ENCODE measurements around the gene STN1.

Gene STN1, protein sequence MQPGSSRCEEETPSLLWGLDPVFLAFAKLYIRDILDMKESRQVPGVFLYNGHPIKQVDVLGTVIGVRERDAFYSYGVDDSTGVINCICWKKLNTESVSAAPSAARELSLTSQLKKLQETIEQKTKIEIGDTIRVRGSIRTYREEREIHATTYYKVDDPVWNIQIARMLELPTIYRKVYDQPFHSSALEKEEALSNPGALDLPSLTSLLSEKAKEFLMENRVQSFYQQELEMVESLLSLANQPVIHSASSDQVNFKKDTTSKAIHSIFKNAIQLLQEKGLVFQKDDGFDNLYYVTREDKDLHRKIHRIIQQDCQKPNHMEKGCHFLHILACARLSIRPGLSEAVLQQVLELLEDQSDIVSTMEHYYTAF

DNA sequence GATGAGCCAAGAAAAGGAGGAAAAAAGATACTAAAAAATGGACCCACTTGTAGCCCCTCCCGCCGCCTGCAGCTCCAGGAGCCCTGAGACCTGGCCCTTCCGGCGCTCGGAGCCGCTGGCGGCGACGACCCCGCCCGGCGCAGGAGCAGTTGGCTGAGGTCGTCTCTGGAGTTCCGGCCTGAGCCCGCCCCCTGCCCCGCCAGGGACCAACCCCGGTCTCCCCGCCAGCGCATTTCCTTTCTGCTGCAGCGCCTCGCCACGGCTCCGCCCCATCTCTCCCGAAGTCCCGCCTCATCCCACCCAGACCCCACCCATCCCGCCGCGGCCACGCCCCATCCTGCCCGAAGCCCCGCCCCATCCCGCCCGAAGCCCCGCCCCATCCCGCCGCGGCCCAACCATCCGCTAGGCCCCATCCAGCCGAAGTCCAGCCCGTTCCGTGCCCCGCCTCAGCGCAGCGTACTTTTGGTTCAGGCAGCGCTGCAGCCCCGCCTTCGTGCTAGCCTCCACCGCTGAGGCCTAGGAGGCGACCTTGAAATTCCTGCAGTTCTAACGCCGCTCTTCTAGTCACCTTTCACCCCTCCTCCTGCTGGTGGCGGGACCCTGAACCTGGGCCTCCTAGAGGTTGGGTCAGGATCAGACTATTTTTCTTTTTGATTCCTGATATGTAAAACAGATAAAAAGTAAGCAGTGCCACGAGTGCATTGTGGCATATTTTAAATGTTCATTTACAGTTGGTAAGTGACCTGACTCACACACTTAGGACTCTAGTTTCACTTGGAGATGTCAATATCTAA lies at the start of gene STN1:
STN1 (minus strand) TSS at position 132 of the 794 bp plus-strand sequence. CDS start 590 bp downstream, outside the sequence.
- DNase-seq (ENCODE audit: low read depth) = peak; percentile 96

DNA sequence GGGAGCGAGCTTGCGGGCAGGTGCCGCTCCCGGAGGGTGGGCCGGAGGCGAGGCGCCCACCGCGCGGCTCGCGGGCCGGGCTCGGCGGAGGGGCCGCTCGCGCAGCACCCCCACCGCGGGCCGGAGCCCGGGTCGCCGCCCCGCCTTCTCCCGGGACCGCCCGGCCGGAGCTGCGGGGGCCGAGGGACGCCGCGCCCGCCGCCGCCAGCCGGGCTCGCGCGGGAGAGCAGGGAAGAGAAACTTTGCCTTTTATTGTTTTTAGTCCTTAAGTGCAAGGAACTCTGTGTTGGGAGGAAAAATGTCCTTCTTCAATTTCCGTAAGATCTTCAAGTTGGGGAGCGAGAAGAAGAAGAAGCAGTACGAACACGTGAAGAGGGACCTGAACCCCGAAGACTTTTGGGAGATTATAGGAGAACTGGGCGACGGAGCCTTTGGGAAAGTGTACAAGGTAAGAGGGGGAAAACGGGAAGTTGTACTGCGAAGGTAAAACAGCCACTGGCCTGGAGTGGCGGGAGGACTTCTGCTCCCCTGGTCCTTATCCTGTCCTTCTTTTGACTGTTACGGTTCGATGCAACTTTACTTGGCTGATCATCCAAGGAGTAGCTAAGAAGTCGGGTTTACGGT lies 49.6 kb upstream of the STN1 start:
- no peak for DNase-seq (ENCODE audit: low read depth)

DNA sequence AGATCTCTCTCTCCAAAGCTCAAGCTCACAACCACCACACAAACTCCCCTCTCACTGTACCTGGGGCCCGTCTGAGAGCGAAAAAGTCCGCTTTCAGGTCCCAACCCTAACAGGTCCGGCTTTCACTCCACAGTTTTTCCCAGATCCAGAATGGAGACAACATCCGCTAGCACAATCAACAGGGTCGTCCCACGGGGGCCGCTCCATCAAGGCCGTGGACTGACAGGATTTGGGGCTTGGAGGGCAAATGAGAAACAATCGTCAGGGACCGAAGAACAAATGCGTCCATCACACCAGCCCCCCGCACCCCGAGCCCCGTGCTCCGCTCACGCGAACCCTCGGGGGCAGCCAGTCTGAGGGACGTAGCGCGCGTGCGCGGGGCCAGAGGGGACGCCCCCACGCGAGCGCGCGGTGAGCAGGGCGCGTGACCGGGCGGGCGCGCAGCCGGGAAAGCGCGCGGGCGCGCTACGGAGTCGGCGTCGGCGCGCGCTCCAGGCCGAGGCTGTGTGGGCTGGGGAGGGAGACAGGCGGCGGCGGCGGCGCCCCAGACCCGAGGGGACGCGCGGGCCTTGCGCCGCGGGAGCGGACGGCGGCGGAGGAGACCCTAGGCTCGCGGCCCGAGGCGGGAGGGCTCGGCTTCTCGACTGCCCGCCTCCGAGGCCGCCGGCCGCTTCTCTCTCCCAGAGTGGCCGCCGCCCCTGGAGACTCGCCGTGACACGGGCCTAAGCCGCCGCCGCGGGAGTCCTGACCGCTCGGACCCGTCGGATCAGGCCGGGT lies 48.9 kb upstream of the STN1 start, which contains the start of gene SLK:
SLK (plus strand) TSS at position 470 of the 777 bp plus-strand sequence. CDS start 606 bp downstream, outside the sequence.
- peak; percentile 87 for DNase-seq (ENCODE audit: low read depth)

DNA sequence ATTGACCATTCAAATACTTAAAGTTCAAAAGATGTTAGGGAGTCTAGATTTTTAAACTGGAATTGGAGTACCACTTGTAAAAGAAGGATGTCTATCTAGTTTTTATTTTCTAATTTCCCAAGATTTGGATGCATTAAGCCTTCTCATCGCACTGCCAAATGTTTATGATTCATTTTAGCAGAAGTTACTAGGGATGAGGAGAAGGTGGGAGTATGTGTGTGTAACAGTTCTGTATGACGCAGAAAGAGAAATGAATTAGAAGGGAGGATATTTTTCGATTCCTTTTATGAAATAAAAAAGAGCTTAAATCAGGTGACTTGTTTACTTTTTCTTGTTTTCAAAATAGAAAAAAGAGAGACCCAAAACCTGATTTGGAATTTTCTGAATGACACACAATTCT lies 42.1 kb upstream of the STN1 start:
- DNase-seq (ENCODE audit: low read depth) = no peak

DNA sequence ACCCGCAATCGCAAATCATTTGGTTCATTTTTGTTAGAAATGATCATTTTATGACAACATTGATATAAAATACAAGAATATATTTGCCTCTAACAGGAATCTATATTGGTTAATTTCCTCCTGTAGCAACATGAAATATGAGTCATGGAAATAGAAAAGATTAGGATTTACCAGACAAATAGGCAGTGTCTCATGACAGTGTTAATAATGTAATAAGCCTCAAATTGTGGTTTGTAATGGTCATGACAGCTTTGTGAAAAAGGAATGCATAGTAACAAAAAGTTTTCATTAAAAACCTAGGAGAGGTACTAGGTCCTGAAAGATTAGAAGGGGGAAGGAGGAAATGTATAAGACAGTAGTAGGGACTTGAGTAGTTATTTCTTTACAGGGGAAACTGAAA lies 41.0 kb upstream of the STN1 start:
- no peak for DNase-seq (ENCODE audit: low read depth)

DNA sequence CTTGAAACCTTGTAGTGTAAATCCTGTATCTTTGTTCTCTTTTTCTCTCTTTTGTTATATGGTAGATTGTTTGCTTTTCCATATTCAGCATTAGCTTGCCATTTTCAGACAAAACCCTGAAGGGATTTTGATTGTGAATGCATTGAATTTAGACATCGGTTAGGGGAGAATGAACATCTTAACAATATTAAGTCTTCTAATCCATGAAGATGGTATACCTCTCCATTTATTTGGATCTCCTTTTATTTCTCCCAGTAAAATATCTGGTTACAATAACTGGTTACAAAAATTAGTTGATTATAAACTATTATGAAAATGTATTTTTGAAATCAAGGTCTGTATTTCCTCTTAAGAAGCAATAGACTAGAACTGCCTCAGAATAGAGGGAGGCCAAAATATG lies 36.6 kb upstream of the STN1 start:
- no peak for DNase-seq (ENCODE audit: low read depth)

DNA sequence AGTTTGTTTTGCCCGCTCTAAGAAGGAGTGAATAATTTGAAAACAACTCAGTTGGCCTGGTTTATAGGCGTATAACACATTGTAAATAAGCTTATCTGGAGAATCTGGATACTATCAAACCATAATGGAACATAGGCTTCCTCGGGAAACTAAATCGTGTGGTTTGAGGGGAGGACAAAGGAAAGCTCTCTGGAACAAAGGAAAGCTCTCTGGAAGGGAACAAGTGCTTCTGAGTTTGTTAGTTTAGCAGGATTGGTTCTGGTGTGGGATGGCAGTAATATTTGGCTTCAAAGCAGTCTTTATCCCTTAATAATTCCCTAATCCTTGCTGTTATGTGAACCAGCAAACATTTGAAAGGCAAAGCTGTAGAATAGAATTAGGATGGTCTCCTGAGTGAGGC lies 34.0 kb upstream of the STN1 start:
- DNase-seq (ENCODE audit: low read depth) = no peak

DNA sequence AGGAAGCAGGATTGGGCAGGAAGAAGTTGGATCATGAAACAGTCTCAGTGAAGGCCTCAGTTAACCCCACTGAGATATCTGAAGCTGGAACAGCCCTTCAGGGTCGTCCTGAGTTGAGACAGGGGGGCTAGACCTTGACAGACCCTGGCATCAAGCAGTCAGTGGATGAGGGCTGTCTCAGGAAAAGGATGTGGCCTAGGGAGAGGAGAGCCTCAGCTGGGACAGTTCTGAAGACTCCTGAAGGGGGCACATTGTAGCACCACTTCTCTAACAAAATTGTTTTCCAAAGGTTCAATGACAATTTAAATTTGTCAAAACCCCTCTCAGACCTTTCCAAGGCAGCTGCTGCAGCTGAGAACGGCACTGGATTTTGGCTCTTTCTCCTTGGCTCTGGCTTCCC lies 33.2 kb upstream of the STN1 start:
- no peak for DNase-seq (ENCODE audit: low read depth)

DNA sequence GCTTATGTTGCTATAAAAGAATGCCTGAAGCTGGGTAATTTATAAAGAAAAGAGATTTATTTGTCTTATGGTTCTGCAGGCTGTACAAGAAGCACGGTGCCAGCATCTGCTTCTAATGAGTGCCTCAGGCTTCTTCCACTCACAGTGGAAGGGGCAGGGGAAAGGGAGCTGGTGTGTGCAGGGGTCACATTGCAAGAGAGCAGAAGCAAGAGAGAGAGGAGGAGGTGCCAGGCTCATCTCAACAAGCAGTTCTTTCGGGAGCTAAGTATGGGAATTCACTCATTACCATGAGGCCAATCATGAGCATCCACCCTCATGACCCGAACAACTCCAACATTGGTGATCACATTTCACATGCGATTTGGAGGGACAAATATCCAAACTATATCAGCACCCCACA lies 31.7 kb upstream of the STN1 start:
- no peak for DNase-seq (ENCODE audit: low read depth)

DNA sequence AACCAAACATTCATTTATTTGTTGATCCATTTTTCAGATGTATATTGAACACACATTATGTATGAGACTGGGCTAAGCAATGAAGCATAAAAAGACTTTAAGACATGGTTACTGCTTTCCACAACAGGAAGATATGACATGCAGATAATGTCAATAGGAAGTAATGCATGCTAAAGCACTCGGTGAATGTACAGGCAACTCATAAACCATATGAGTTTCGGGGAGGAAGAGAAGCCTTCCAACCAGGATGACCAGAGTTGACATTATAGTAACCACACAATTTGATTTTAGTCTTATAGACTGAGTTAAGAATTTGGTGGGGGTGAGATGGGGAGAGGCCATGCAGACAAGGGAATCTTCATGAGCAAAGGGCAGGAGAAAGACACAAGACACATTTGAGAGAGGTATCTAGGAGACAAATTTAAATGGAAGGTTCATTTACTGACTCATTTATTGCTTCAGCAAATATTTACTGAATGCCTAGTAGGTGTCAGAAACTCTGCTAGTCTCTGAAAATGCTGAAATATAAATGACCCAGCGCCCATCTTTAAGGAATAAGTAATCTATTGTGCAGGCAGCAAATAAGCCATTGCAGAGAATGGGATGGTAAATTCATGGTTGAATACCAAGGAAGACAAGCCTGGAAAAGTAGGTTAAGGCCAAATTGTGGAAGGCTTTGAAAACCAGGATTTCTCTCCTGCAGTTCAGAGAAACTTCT lies 30.0 kb upstream of the STN1 start:
- DNase-seq (ENCODE audit: low read depth) = no peak

DNA sequence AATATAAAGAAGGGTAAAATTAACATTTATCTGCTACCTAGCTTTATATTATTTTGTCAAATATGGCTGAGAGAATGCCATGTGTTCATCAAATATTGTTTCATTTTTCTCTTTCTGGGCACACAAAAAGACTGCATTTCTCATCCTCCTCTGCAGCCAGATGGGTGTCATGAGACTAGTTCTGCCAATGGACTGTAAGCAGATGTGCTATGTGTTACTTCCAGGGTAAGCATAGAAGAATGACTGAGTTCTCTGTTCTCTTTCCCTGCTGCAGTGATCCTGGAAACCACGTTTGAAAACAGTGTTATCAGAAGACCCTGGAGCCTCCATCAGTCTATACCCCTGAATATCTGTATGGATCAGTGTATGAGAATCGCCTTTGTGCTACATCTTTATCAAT lies 24.9 kb upstream of the STN1 start:
- no peak for DNase-seq (ENCODE audit: low read depth)

DNA sequence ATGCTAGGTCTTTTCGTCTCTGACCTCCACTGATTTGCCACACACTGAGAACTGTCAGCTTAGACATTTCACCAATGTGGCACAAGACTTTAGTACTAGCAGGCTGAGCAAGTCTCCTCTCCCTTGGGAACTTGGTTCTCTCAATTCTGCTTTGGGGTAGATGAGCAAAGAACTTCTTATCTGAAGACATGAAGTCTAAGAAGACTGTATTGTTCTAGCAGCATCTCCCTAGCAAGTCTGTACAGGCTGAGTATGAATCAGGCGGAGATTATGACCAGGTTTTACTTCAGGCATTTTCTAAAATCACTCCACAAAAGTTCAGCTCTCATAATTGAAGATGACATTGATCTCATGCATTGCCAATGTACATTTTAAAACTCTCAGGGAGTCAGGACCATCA lies 23.8 kb upstream of the STN1 start:
- no peak for DNase-seq (ENCODE audit: low read depth)

DNA sequence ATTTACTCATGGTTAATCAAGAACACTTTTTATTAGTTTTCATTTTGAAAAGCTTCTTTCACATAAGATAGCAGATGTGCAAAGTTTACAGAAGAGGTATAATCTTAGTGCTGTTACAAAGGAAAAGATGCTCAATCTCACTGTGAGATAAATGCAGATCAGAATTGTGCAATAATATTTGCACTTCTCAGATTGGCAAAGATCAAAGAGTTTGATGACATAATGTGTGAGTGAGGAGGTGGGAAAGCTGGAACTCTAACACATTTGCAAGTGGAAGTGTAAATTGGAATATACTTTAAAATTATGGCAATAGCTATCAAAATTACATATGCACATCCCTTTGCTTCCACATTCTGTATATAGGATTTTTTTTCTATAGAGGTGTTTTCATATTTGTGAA lies 21.5 kb upstream of the STN1 start:
- DNase-seq (ENCODE audit: low read depth) = no peak

DNA sequence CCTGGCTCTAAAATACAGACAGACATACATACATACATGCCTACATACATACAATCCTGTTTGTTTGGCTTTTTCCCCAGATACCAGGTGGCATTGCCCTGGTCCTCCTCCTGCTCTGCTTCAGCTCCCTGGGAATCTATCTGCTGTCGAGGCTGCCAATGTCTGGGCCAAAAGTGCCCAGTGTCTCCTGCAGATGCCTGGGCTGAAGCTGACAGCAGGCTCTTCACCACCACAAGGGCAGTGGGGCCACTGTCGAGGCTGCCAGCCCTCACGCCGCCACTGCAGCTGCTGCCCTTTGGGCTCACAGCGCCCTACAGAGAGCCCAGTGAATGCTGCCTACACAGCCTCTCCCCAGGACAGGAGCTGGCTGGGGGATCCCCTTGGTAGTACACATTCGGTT lies 18.0 kb upstream of the STN1 start:
- no peak for DNase-seq (ENCODE audit: low read depth)

DNA sequence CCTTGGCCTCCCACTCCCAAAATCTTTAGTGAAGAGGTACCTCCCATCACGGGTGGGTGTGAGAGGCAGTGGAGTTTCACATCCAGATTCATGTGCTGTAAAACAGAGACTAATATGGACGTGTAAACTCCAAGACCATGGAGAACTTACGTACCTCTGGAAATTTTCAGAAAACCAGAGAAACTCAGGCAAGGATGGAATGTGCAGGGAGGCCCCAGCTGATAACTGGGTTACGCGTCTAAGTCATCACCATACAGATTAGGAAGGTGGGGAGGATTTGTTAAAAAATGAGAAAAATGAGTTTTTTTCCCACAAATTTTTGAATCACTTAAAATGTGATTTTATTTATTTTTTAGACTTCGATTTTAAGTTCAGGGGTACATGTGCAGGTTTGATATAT lies 16.3 kb upstream of the STN1 start:
- DNase-seq (ENCODE audit: low read depth) = no peak

DNA sequence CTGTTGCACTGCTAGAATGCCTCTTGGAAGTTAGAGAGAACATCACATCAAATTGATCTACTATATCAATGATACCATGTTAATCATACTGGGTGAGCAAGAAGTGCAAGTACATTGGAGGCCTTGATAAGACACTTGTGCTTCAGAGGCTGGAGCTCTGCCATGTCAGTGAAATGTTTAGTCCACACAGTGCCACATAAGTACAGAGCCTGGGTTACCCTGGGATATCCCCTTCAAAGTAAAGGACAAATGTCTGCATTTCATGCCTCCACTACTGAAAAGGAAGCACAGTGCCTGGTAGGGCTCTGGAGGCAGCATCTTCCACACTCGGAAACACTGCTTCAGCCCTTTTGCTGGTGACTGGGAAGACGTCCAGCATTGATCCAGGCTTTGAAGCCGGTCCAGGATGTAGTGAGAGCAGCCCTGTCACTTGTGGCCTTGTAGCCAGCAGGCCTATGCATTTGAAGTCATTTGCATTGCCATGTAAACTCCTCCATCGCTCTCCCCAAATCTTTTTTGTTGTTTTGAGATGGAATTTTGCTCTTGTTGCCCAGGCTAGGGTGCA lies 15.7 kb upstream of the STN1 start:
- no peak for DNase-seq (ENCODE audit: low read depth)

DNA sequence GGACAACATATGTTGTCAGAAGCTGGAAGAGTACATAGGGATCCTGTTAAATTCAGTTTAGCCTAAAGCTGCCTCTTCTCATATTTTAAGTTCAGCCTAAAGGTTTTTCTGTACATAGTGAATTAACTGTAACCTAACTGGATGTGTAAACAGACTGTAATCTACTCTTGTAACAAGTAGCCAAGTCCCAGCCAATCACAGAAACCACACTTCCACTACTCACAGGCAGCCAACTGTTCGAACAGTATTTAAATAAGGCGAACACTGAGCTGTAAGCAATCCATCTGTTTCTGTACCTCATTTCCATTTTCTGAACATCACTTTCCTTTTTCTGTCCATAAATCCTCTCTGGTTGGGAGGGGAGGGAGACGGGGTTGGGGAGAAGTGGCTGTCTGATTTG lies 15.0 kb upstream of the STN1 start:
- no peak for DNase-seq (ENCODE audit: low read depth)

DNA sequence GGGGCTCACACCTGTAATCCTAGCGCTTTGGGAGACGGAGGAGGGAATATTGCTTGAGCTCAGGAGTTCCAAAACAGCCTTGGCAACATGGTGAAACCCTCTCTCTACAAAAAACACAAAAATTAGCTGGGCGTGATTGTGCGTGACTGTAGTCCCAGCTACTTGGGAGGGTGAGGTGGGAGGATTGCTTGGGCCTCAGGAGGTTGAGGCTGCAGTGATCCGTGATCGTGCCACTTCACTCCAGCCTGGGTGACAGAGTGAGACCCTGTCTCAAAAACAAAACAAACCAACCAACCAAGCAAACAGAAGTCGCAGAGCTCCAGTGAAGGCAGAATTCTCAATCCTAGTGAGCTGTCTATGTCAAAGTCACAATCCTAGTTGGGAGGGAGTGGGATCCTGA lies 14.3 kb upstream of the STN1 start:
- no peak for DNase-seq (ENCODE audit: low read depth)

DNA sequence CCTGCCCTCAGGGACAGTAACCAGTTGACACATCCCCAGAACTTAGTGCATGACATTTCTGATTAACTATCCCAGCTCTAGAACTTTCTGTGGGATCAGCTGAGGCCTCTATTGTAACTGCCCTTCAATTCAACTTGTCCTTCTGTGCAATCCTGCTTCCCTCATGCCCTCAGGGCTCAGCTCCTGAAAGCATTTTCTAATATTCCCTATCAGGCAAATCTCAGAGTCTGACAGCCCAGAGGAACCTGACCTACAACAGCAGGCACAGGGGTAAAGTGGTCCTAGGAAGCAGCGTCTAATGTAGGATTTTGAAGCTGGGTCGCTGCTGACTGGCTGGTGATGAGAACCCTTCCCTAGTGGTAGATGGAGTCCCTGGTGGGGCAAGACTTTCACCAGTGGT lies 13.6 kb upstream of the STN1 start:
- DNase-seq (ENCODE audit: low read depth) = no peak

DNA sequence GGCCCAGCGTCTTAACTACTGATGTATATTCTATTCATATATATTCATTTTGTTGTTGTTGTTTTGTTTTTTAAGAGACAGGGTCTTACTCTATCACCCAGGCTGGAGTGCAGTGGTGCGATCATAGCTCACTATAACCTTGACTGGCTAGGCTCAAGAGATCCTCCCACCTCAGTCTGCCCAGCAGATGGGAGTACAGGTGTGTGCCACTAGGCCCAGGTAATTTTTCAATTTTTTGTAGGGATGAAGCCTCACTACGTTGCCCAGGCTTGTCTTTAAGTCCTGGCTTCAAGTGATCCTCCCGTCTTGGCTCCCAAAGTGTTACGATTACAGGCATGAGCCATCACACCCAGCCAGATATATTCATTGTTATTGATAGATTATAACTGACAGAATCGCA lies 12.9 kb upstream of the STN1 start:
- DNase-seq (ENCODE audit: low read depth) = no peak

DNA sequence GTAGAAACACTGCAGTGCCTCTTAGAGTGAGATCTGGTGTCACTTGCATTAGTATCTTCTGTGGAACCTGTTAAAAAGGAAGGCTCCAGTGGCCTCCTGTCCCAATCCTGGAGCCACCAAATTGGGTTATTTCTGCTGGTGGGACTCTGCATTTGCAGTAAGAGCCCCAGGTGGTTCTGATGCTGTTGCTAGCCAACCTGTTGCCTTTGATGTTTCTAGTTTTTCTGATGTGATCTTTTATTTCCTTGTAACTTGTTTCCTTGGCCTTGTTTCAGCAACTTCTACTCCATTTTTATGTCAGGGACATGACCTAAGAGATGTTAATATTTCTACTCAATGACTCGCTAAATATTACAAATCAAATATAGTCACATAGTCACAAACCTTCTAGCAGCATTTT lies 12.5 kb upstream of the STN1 start:
- DNase-seq (ENCODE audit: low read depth) = no peak
